Measurements from ENCODE around the gene MYBL2. TPM values are rescaled to one million over a fixed set of nuclear protein-coding genes. Genes with fewer than 3 reads are reported as not detected.
A peak's percentile ranks its signal among the peaks of the same experiment; 100 is the strongest.

Gene MYBL2
- total RNA-seq, 1 donor from 2014 or later, result 13.0 TPM

DNA sequence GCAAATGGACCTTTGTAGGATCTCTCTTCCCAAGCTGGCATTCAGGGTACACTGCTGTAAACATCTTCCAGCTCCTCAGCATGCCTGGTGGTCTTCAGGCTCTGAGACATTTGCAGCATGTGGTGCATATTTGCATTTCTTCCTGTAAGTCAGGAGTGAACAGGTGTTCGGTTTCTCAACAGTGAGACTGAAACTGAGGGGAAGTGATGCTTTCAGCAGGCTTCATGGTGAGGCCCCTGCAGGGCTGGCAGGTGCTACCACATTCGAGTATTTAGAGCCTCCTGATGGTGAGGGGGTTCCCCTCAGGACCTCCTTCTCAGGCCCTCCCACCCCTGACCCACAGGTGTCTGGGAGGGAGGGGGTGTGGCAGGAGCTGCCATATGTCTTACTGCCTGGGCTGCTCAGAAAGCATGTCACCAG lies 15.1 kb downstream of the MYBL2 start:
- DNase-seq (ENCODE audit: low read depth in 2 of 2), result no peak

DNA sequence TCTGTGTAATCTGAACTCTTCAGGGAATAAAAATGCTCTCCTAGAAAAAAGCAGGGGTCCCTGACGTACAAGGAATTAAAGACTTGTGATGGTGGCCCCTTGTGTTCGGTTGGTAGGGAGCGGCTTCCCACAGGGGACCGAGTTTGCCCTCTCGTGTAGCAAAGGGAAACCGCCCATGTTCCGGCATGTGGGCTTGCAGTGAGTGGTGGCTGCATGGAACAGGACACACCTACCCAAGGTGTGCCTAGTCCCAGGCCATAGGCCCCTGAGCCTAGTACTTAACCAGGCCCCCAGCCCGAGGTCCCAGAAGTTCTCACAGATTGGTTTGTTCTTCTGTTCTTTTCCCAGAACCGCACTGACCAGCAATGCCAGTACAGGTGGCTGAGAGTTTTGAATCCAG lies 15.5 kb downstream of the MYBL2 start:
- DNase-seq (ENCODE audit: low read depth in 2 of 2), result no peak

DNA sequence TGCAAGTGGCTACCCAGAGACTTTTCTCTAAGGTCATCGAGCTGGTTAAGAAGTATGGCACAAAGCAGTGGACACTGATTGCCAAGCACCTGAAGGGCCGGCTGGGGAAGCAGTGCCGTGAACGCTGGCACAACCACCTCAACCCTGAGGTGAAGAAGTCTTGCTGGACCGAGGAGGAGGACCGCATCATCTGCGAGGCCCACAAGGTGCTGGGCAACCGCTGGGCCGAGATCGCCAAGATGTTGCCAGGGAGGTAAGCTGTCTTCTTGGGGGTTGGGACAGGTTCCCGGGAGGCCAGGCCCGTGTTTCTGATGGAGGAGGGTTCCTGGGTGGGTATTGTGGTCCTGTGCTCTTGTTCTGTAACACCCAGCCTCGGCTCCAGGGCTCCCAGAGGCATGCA lies 19.9 kb downstream of the MYBL2 start:
- no peak for DNase-seq (ENCODE audit: low read depth in 2 of 2)

DNA sequence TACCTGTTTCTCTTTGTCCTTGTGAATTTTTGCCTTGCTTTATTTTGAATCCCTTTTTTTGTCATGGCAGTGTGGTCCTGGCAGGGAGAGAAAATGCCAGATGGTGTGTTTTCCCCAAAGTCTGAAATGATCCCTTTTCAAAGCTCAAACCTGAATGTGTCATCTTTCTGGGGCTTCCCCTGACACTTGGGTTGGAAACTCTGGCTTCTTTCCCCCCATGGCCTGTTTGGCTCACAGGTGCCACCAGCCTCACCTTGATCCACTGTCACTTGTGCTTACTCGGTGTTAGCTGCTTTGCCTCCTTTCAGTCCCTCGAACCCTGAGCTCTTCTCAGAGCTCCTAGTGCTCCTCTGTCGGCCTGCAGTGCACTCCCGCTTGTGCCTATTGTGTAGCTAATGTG lies 22.3 kb downstream of the MYBL2 start:
- no peak for DNase-seq (ENCODE audit: low read depth in 2 of 2)

DNA sequence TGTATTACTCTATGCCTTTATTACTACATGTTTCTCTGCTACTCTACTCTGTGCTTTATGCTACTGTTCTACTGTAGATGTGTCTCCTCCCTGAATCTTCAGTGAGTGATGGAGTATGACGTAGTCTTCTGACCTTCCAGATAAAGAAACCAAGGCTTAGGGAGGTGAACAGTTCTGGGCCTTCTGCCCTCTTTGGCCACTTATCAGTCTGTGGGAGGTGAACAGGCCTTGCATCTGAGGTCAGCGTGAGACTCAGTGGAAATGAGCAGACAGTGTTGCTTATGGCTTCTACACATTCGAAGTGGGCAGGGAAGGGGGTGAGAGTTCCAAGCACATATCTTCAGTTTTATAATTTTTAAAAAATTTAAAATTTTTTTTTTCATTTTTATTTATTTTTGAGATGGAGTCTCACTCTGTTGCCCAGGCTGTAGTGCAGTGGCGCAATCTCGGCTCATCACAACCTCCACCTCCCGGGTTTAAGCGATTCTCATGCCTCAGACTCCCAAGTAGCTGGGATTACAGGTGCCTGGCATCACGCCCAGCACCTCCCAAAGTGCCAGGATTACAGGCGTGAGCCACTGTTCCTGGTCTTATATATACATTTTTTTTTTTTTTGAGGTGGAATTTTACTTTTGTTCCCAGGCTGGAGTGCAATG lies 24.2 kb downstream of the MYBL2 start:
- no peak for DNase-seq (ENCODE audit: low read depth in 2 of 2)

DNA sequence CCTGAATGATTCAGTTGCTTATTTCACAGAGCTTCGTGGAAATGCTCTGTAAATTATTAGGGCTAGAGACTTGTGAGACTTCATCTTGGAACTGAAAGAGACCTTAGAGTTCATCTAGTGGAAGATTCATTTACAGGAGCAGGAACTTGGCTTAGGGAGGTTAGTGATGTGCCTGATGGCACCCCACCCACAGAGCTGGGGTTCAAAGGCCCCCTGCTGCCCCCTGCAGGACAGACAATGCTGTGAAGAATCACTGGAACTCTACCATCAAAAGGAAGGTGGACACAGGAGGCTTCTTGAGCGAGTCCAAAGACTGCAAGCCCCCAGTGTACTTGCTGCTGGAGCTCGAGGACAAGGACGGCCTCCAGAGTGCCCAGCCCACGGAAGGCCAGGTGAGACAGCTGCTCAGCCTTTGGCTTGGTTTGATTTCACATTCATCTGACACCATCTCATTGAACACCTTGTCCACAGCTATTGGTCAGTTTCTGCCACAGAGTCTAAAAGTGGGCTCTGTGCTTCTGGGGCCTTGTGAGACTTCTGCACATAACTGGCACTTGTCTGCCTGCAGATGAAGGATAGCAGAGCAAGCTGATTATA lies 25.1 kb downstream of the MYBL2 start:
- peak in 1 of 2 donors; percentile 38 for DNase-seq (ENCODE audit: low read depth in 2 of 2)

DNA sequence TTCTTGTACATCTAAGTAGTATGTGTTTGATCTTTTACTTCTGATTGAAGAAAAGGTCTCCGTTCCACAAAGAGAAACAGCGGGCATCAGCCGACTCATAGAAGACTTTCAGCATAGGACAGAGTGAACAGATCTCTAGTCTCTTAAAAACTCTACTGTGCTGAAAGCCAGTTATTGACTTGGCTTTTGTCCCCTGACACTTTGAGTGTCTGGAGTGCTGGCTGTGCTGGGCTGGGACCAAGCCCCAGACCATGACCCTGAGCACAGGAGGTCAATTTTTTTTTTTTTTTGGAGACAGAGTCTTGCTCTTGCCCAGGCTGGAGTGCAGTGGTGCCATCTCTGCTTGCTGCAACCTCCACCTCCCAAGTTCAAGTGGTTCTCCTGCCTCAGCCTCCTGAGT lies 27.8 kb downstream of the MYBL2 start:
- DNase-seq (ENCODE audit: low read depth in 2 of 2), result no peak

DNA sequence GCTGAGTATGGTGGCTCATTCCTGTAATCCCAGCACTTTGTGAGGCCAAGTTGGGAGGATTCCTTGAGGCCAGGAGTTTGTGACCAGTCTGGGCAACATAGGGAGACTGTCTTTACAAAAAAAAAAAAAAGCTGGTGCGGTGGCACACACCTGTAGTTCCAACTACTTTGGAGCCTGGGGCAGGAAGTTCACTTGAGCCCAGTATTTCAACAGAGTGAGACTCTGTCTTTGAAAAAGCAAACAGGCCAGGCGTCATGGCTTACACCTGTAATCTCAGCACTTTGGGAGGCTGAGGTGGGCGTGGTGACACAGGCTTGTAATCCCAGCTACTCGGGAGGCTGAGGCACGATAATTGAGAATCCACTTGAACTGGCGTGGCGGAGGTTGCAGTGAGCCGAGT lies 28.7 kb downstream of the MYBL2 start:
- no peak for DNase-seq (ENCODE audit: low read depth in 2 of 2)

DNA sequence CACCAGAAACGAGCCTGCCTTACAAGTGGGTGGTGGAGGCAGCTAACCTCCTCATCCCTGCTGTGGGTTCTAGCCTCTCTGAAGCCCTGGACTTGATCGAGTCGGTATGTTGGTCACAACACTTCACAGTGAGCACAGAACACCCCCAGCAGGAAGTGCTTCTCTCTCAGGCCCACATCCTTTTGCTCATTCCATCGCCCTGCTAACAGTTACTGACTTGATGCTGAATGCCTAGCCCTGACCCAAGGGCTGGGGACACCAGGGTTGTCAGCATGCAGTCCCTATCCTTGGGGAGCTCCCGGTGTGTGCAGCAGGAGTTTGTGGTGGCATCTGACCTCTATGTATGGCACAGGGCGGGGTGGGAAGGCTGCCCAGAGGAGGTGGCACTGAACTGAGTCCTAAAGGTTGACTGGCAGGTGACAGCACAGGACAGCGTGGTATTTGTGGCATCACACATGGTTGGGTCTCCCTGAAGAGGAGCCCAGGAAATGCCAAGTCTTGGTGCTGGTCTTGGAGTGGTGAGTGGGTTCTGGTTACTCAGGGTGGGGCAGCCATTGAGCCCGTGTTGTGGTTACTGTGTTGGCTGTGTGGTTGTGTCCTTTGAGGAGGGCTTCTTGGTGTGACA lies 33.1 kb downstream of the MYBL2 start:
- DNase-seq (ENCODE audit: low read depth in 2 of 2), result no peak

DNA sequence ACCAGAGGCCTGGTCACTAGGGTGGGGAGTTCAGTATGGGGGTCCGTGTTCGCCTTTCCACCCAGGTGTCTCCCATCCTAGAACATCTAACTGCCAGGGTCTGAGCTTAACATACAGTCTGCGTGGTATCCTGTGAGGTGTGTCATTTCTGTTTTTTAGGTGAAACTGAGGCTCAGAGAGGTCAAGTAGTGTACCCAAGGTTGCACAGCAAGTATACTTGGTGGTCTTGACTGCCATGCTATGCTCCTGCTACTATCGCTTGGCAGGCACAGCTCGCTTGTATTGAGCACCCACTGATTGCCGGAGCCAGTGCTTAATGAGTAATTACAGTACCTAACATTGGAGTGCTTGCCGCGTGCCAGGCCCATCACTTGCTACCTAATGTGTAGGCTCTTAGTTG lies 33.7 kb downstream of the MYBL2 start:
- no peak for DNase-seq (ENCODE audit: low read depth in 2 of 2)

DNA sequence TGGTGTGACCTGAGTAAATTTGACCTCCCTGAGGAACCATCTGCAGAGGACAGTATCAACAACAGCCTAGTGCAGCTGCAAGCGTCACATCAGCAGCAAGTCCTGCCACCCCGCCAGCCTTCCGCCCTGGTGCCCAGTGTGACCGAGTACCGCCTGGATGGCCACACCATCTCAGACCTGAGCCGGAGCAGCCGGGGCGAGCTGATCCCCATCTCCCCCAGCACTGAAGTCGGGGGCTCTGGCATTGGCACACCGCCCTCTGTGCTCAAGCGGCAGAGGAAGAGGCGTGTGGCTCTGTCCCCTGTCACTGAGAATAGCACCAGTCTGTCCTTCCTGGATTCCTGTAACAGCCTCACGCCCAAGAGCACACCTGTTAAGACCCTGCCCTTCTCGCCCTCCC lies 35.6 kb downstream of the MYBL2 start:
- no peak for DNase-seq (ENCODE audit: low read depth in 2 of 2)

DNA sequence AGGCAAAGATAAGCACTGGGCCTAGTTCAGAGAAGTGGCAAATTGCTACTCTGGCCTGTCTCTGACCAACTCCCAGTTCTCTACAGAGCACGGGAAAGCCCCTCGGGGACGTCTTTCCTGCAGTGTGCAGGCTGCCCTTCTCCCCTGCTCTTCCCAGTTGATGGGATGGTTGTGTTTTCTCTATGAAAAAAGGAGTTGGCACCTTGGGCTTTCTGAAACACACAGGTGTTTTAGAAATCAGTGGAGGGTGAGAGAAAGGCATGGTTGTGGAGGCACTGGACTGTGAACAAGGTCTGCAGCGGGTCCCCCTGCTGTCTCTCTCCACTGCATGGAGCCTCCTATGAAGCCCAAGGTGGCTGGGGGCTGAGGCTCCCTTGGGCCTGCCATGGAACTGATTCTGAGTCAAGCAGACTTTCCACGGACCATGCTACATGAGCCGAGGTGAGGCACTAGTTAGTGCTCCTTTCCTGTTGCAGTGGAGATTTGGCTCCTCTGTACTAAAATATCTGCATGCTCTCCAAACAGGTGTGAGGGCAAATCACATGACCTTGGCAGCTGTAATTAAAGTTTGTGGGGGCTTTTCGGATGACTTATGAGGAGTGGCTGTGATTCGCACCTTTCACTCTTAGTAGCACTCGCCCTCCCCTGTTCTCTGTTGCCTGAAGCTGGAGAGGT lies 43.6 kb downstream of the MYBL2 start:
- no peak for DNase-seq (ENCODE audit: low read depth in 2 of 2)

DNA sequence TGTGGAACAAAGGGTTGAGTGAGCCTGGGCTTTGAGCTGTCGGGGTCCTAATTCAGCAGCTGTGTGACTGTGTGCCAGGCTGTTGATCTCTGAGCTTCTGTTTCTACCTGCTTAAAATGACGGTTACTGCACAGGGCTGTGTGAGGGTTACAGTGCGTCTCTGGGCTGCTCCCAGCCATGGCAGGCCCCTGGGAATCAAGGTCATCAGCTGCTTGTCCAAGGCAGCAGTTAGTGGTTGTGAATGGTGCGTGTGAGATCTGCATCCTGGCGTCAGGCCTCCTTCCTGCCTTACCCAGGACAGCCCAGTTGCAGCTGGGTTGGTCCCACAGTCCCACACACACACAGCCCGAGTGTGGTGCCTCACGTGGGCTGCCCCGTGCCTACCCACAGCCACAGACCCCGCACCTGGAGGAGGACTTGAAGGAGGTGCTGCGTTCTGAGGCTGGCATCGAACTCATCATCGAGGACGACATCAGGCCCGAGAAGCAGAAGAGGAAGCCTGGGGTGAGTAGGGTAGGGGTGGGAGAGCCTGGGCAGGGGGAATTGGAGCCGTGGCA lies 44.3 kb downstream of the MYBL2 start:
- DNase-seq (ENCODE audit: low read depth in 2 of 2), result no peak

DNA sequence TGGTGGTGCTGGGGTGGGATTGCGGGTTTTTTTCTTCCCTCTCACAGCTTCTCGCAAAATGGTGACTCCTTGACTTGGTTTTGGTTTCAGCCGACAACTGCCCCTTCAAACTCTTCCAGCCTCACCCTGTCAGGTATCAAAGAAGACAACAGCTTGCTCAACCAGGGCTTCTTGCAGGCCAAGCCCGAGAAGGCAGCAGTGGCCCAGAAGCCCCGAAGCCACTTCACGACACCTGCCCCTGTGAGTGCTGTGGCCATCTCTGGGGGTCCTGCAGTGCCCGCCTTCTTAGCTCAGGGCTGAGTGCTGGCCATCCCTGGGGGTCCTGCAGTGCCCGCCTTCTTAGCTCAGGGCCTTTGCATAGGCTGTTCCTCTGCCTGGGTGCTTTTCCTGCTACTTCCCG lies 48.1 kb downstream of the MYBL2 start:
- DNase-seq (ENCODE audit: low read depth in 2 of 2), result no peak

DNA sequence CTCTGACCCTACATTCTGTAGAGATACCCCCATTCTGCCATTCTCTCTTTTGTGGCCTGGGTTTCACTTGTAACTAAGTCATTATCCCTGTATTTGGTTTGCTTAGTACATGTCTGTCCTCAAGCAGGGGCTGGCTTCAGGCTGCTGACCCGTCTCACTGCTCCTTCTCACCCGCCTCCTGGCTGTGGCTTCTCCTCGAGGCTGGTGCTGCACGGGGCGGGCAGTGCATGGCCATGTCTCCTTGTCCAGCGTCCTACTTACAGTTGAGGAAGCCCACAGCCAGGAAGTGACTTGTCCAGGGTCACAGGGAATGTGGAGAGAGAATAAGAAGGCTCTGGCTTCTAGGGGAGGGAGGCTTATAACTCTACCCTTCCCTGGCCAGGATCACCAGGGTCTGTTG lies 48.6 kb downstream of the MYBL2 start:
- DNase-seq (ENCODE audit: low read depth in 2 of 2), result no peak

DNA sequence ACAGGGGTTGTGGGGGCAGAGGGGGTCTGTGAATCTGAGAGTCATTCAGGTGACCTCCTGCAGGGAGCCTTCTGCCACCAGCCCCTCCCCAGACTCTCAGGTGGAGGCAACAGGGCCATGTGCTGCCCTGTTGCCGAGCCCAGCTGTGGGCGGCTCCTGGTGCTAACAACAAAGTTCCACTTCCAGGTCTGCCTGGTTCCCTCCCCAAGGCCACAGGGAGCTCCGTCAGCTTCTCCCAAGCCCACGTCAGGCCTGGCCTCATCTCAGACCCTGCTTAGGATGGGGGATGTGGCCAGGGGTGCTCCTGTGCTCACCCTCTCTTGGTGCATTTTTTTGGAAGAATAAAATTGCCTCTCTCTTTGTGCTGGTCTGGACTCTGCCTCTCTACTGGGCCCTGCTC lies 49.2 kb downstream of the MYBL2 start:
- DNase-seq (ENCODE audit: low read depth in 2 of 2), result no peak

DNA sequence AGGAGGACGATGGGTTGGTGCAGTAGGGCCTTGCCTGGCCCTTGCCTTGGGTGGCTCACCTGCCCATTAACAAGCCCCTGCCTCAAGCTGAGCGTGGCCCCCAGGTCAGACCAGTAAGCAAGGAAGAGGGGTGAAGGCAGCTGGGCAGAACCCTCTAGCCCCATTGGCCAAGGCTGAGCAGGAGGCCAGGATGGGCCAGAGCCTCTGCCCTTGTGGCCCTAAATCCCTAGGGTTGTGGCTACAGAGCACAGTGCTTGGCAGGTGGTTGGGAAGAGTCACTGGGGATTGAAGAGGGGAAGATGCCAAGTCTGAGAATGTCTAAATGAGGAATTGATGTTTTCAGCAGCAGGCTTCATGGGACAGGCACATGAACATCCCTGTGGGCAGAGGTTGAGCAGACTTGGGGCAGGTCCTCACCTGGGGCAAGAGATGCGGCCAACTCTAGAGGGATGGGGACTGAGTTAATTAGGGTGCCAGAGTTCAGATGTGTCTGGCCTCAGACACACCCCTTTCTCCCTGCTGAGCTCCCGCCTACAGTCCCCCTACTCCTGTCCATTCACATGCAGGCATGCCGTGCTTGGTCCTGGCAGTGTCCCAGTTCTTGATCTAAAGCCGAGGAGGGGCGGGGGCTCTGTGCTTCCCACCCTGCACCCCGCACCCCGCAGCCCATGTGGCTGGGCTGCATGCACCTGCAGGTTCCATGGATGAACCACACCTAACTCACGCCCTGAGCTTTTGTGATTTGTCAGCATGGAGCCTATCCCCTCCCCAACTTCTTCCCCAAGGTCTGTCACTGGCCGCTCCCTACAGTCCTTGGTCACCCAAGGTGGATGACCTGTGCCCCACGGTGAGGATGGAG lies 50.1 kb downstream of the MYBL2 start:
- no peak for DNase-seq (ENCODE audit: low read depth in 2 of 2)

DNA sequence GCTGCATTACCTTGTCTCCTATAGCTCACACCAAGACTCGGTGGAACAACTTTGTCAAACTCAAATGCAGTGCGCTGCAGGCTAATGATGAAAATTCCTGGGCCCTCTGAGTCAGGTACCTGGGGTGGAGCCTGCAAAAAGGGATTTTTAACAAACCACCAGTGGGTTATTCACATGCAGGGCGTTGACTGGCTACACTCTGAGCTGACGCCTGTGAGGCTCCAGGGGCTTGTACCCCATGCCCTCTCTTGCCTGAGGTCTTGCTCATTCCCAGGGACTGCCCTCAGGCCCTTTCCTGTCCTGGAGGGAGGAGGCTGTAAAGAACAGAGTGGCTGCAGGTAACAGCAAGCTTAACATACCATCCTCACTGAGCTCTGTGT lies 50.7 kb downstream of the MYBL2 start:
- no peak for DNase-seq (ENCODE audit: low read depth in 2 of 2)

DNA sequence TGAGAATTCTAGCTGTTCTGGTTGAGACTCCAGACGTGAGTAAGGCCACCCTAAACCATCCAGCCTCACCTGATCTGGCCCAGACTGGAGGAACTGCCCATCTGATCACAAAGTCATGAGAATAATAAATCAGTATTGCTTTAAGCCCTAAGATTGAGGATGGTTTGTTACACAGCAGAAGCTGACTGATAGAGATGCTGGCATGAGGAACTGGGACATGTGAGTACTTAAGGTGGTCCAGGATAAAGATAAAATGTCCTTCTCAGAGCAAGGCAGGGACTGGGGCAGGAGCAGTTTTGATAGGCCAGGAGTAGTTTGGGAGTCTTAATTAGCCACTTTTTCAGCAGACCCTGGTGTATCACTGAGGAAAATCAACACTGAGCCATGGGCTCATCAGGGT lies 53.1 kb downstream of the MYBL2 start:
- DNase-seq (ENCODE audit: low read depth in 2 of 2), result no peak

DNA sequence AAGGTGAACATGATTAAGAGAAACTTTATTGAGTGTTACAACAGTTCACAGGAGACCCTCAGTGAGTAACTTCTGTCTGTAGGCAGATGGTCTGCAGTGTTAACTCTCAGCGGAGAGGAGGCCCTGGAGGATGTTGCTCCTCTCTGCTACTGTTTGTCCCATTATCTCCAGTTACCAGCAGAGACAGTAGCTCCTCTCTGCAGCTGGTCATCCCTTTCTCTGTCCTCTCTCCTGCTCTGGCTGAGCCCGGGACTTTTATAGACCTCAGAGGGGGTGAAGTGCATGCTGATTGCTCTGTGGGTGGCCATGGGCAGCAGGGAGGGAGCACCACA lies 54.1 kb downstream of the MYBL2 start:
- DNase-seq (ENCODE audit: low read depth in 2 of 2), result no peak

DNA sequence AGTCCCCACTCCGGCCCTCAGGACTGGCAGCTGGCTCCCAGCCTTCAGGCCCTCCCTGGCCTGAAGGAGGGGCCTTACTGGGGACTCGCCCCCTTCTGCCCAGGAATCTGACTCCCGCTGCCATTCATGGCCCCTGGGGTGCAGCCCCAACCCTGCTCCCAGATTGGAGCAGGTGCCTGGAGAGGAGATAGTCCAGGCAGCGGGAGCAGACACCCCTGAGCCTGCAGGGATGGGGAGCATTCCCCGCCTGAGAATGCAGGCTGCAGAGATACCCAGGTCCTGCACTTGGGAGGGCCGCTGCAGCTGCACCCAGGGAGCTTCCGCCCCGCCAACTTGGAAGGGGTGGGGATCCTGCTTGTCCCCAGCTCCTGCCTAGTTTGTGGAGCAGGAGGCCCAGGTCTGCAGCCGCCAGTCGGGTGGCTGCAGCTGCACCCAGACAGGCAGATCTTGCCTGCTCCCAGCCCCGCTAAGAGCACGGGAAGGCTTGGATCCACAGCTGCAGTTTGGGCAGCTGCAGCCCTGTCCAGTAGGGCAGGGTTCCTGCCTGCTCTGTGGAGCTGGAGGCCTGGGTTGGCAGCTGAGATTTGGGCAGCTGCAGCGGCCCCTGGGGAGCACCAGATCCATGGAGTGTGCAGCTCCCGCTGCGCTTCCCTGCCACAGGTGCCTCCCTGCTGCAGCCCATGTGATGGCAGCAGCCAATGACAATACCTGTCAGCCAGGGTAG lies 54.7 kb downstream of the MYBL2 start:
- DNase-seq (ENCODE audit: low read depth in 2 of 2), result no peak

Data from dermis microvascular lymphatic vessel endothelial cell (primary cell).